SK-N-MC (cell line): Measurements from ENCODE around the gene DNAH10.

ENCODE experiments used
- EZH2 ChIP-seq: fragments of 200-600 bp; sonication (generic); IDR thresholded peaks from one replicate; pipeline ENCODE4 v1.6.1; 2017; ENCODE audit warnings: antibody characterized with exemption
- FOXP2 ChIP-seq: optimal IDR thresholded peaks from 2 replicates; pipeline ENCODE3; 2011; ENCODE audit warnings: mild to moderate bottlenecking, moderate library complexity; ENCODE audit not compliant: insufficient read depth; ENCODE audit errors: extremely low read length, control extremely low read depth
- POLR2AphosphoS5 ChIP-seq: IDR thresholded peaks from 2 replicates; pipeline ENCODE4 v1.6.1; 2012; ENCODE audit warnings: mild to moderate bottlenecking, low read depth, low read length, borderline replicate concordance

- TF ChIP-seq POLR2AphosphoS5 = no peak
- no peak for TF ChIP-seq EZH2
- no peak for TF ChIP-seq FOXP2
Measured at GRCh38 chr12:123917337-123917850, 155.3 kb downstream of the DNAH10 start.
